Muscle layer of duodenum (tissue), 2 donors: ENCODE results near the gene KCNN3.

ENCODE experiments used
- H3K27ac ChIP-seq: one replicate; pipeline ENCODE4 v1.7.0; 2013; ENCODE audit warnings: mild to moderate bottlenecking, low read length
- H3K27me3 ChIP-seq: one replicate; pipeline ENCODE4 v1.7.0; 2013; ENCODE audit warnings: low read depth, mild to moderate bottlenecking, control low read depth, low read length
- H3K36me3 ChIP-seq, 2 donors: one replicate each; pipeline ENCODE4 v1.7.0; 2013; ENCODE audit warnings: low read length in 2 of 2, control low read depth in 1 of 2, mild to moderate bottlenecking in 1 of 2; ENCODE audit not compliant: insufficient read depth in 2 of 2, control insufficient read depth in 1 of 2
- H3K4me1 ChIP-seq, 2 donors: one replicate each; pipeline ENCODE4 v1.7.0; 2013; ENCODE audit warnings: low read length in 2 of 2, mild to moderate bottlenecking in 2 of 2, control low read depth in 1 of 2, moderate library complexity in 1 of 2; ENCODE audit not compliant: insufficient read depth in 2 of 2, control insufficient read depth in 1 of 2
- H3K4me3 ChIP-seq, 2 donors: one replicate each; pipeline ENCODE4 v1.7.0; 2013; ENCODE audit warnings: low read length in 2 of 2, low read depth in 1 of 2, mild to moderate bottlenecking in 1 of 2
- H3K9me3 ChIP-seq, 2 donors: one replicate each; pipeline ENCODE4 v1.7.0; 2013; ENCODE audit warnings: low read length in 2 of 2, control low read depth in 1 of 2, mild to moderate bottlenecking in 1 of 2; ENCODE audit not compliant: control insufficient read depth in 1 of 2
- donor health status: healthy.

Gene KCNN3

DNA sequence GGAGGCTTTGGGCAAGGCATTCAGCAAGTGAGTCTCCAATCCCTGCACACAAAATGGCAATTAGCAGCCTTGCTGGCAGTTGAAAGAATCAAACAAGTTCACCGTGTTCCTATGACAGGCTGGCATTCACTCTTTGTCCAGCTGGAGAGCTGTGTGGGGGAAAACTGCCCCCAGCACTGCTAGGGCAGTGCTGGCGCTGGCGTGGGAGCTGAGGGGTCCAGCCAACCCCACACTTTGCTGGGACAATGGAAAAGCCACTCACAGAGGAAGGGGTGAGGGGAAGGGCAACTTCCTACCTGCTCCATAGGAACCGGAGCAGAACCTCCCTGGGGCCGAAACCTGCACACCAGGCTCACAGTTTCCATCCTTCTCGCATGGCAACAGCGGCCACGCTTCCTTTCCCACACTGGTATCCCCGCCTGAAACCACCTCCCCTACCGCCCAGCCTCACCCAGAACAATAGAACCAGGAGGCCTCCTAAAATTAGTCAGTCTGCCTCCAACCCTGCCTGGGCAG lies 26.7 kb upstream of the KCNN3 start:
- no peaks in the 10 kb centered on the region for H3K4me1 ChIP-seq
- no peaks in the 10 kb centered on the region for H3K36me3 ChIP-seq
- H3K4me3 ChIP-seq: no peak overlapping the region
- no peaks in the 10 kb centered on the region for H3K9me3 ChIP-seq
- no peak overlapping the region for H3K27ac ChIP-seq
- no peaks in the 10 kb centered on the region for H3K27me3 ChIP-seq

DNA sequence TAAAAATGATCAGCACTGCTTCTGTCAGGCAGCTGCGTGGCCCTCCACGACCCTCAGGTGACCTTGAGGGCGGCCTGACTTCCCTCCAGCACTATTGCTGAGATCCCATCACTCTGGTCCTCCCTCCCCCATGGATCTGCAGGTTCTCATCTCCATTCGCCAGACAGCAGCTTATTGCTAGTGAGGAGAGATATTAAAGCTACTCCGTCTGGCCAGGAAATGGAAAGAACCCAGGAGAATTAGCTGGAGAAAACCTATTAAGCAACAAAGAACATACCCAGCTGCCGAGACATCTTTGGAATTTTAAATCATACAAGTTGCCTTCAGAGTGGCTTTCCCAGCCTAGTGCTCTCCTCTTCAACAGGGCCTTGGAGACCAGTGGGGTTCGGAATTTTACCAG lies 25.7 kb upstream of the KCNN3 start:
- Histone ChIP-seq H3K4me1 (no peaks in the 10 kb centered on the region), H3K27ac (no peak overlapping the region)

DNA sequence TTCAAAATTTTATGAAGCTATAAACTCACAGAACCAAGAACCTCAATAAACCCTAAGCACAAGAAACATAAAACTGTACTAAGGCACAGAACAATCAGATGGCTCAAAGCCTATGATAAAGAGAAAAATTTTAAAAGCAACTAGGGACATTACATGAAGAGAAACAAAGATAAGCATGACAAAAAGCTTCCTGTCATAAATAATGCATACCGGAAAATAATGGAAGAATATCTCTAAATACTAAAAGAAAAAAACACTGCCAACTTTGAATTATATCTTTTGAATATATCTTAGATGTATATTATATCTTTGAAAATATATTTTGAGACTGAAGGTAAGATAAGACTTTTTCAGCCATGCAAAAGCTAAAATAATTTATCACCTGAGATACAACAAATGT lies 21.4 kb upstream of the KCNN3 start:
- Histone ChIP-seq H3K27ac (no peak overlapping the region), H3K9me3 (no peaks in the 10 kb centered on the region), H3K4me1 (no peaks in the 10 kb centered on the region), H3K27me3 (no peaks in the 10 kb centered on the region), H3K4me3 (no peak overlapping the region), H3K36me3 (no peaks in the 10 kb centered on the region)

More for the DNA sequence above, 25.7 kb upstream of the KCNN3 start:
- no peak overlapping the region for H3K4me3 ChIP-seq
- H3K9me3 ChIP-seq: no peaks in the 10 kb centered on the region
- no peaks in the 10 kb centered on the region for H3K36me3 ChIP-seq
- H3K27me3 ChIP-seq: no peaks in the 10 kb centered on the region

DNA sequence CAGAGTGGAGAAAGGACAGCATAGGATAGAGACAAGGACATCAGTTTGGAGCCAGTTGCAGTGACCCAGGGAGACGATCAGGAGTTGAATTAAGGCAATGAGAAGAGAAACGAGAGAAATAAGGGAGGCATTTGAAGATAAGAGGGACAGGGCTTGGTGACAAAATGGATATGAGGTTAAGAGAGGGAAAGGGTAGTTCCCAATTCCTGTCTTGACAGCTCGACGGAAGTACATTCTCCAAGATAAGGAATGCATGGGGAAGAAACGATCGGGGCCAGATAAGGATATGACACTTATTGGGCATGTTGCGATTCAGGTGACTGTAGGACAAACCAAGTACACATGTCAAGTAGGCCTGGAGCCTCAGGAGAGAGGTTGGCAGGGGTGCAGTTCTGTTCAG lies 18.7 kb upstream of the KCNN3 start:
- H3K27ac ChIP-seq: no peak overlapping the region
- H3K4me1 ChIP-seq: no peaks in the 10 kb centered on the region
- no peaks in the 10 kb centered on the region for H3K27me3 ChIP-seq
- H3K36me3 ChIP-seq: no peaks in the 10 kb centered on the region
- H3K4me3 ChIP-seq: no peak overlapping the region
- H3K9me3 ChIP-seq: no peaks in the 10 kb centered on the region

DNA sequence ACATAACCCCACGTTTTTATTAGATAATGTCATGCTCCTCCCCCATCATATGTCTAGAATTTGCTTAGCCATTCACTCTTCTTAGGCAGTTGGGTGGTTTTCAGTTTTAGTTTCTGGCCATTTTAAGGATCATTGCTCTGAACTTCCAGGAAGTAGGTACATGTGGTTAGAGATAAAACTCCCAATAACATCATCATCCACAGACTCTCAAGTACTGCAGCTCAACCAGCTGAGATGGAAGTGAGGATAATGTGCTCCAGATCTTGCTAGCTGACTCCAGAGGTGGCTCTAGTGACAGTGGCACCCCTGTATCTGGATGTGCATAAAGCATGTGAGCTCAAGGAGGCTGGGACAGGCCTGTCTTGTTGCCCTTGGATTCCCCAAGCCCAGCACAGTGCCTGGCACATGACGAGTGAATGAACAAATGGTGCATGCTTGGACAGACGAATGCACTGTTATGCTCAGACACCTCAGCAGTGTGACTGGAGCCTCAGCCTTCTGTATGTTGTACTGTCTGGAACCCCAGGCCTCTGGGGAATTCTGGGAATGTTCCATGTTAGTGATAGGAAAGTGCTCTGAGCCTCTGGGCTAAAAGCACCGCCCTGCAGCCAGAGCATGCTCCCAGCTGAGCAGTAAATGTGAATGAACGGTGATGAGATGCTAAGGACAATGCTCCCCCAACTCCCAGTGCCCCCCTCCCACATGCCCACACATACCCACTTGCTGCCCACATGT lies 16.4 kb upstream of the KCNN3 start:
- no peaks in the 10 kb centered on the region for H3K36me3 ChIP-seq
- H3K27ac ChIP-seq: no peak overlapping the region
- no peaks in the 10 kb centered on the region for H3K27me3 ChIP-seq
- no peaks in the 10 kb centered on the region for H3K9me3 ChIP-seq
- H3K4me1 ChIP-seq: no peaks in the 10 kb centered on the region
- H3K4me3 ChIP-seq: no peak overlapping the region

DNA sequence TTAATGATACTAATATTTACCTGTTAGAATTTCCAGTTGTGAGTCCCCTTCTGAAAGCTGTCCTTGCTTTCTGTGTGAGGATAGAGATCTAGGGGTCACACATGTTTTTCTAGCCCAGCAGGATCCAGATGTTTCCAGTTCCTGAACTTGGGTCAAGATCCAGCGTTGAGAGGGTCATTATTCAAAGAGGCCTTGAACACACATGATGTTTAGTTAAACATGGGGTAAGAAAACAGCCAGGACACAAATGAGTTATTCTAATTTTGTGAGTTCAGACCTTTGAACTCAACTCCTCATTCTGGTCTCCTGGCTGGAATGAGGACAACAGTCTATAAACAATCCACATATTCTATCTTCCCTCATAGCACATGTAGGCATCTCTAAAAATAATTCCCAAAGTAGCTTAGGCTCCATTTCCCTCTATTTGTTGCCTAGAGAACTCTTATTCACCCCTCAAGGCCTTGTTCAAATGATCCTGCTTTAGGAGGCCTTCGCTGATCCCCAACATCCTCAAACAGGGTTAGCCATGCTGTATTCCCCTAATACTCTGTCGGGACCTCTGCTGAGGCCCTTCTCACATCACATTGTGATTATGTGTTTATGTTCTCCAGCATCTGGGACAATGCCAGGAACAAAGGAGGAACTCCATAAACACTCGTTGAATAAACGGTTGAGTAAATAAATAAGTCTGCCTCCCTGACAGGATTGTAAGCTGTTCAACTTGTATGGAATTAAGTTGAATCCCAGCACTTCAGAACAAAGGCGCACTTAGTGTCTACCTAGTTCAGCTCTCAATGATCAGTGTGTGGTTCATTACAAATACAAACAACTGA lies 15.0 kb upstream of the KCNN3 start:
- Histone ChIP-seq H3K9me3 (no peaks in the 10 kb centered on the region), H3K4me1 (no peaks in the 10 kb centered on the region), H3K27ac (no peak overlapping the region), H3K27me3 (no peaks in the 10 kb centered on the region), H3K36me3 (no peaks in the 10 kb centered on the region), H3K4me3 (no peak overlapping the region)

DNA sequence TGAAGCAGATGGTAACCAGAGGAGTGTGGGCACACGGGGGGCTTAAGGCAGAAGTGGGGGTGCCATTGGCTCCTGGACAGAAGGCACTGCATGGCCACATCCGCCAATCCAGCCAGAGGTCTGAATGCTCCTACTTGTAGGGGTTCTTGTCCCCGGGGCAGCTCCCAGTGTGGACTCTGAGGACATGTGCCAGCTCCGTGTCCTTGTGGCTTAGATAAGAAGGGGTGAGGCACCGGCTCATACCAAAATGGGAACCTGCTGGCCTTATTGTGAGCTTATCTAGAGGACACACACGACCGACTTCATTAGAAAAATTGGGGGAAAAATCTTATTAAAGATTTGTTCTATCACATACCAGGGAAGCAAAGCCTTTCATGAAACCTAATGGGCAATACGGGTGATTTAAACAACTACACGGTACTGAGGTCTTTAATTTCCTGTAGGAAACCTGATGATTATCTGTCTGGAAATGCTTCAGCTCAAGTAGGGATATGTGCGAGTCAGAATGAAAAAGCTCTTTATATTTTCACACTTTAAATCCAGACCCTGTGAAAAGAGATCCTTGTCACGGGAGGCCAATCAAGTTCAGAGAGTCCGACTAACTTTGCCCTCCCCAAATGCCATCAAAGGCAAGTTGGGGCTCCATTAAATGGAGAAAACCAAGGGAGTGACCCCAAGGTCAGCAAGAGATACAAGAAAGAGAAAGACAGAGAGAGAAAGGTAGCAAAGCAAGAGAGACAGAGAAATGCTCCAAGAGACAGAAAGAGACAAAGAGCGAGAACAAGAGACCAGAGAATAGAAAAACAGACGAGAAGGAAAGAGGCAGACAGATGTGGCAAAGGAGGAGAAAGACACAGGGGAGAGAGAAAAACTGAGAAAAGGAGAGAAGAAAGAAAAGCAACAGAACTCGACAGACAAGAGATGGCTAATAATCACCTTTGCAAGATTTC lies 14.1 kb upstream of the KCNN3 start:
- H3K4me3 ChIP-seq: no peak overlapping the region
- H3K27me3 ChIP-seq: no peaks in the 10 kb centered on the region
- no peaks in the 10 kb centered on the region for H3K36me3 ChIP-seq
- H3K4me1 ChIP-seq: no peaks in the 10 kb centered on the region
- H3K27ac ChIP-seq: no peak overlapping the region
- no peaks in the 10 kb centered on the region for H3K9me3 ChIP-seq

DNA sequence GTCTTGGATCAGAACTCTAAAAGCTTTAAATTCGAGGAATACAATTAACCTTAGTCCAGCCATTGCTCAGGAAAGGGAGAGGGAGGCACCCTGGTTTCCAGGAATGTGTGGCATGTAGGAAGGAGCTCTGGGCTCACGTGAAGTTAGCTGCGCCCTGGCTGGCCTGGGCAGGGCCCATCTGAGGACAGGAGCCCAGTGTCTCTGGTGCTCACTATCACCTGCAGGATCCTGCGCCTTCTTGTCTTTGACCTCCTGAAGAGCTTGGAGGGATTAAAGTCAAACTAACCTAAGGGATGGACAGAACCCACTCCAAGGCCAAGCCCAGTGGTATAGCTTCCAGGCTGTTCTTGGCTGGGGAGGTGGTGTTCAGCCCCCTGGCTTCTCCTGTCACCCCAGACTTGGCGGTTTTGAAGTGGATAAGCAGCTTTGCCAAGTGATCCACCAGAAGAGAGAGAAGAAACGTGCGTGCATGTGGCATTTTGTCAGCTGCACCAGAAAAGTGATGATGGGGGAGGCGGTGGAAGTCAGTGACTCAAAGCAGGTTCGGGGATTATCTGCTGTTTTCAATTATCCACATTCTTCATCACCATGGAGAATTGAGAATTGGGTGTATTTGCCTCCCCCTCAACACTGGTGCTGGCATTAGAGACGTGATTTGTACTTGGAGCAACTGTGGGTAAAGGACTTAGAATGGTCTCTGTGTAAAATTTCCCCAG lies 11.9 kb upstream of the KCNN3 start:
- peaks cover 0 to 5% of the 10 kb centered on the region in 2 donors for H3K4me1 ChIP-seq
- no peaks in the 10 kb centered on the region for H3K27me3 ChIP-seq
- no peak overlapping the region for H3K27ac ChIP-seq
- H3K36me3 ChIP-seq: no peaks in the 10 kb centered on the region
- no peaks in the 10 kb centered on the region for H3K9me3 ChIP-seq
- no peak overlapping the region for H3K4me3 ChIP-seq

DNA sequence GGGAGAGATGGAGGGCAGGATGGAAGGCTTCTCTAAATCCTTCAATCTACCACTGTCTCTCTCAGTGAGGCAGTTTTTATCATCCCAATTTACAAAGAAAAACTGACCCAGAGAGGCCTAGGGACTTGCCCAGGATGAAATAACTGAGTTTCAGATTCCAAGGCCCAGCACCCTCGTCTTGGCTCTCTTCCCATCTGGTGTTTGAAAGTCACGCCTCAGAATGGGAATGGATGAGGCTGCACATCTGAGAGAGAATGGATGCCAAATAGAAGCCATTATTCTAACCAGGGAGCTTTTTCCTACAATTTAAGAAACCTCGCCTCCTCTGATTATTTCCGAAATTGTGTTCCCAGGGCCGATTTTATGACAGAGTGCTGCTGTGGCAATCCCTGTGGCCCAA lies 10.6 kb upstream of the KCNN3 start:
- no peaks in the 10 kb centered on the region for H3K27me3 ChIP-seq

DNA sequence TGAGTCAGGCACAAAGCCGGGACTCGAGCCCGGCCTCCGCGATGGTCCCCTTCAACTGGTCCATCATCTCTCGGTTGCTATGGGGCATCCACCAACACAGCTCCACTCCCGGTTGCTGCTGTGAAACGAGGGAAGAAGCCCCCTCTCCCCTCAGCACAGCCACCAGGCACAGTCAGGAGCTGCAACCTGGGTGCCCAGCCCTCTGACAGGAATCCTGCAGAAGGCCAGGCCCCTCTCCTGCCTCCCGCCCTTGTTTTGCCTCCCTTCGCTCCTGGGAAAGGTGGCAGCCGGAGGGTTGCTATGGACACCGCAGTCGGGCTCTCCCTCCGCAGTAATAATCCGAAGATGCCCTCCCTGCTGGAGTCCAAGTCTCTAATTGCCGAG lies 8.9 kb upstream of the KCNN3 start:
- Histone ChIP-seq H3K36me3 (no peaks in the 10 kb centered on the region), H3K27ac (no peak overlapping the region), H3K4me1 (peaks cover 0 to 5% of the 10 kb centered on the region in 2 donors), H3K4me3 (no peak overlapping the region), H3K27me3 (no peaks in the 10 kb centered on the region), H3K9me3 (no peaks in the 10 kb centered on the region)

More for the DNA sequence above, 10.6 kb upstream of the KCNN3 start:
- peaks cover 0 to 5% of the 10 kb centered on the region in 2 donors for H3K4me1 ChIP-seq
- no peaks in the 10 kb centered on the region for H3K36me3 ChIP-seq
- H3K9me3 ChIP-seq: no peaks in the 10 kb centered on the region
- no peak overlapping the region for H3K27ac ChIP-seq
- no peak overlapping the region for H3K4me3 ChIP-seq
